ENCODE measurements around the gene SCNN1A.

The SCNN1A gene

DNA sequence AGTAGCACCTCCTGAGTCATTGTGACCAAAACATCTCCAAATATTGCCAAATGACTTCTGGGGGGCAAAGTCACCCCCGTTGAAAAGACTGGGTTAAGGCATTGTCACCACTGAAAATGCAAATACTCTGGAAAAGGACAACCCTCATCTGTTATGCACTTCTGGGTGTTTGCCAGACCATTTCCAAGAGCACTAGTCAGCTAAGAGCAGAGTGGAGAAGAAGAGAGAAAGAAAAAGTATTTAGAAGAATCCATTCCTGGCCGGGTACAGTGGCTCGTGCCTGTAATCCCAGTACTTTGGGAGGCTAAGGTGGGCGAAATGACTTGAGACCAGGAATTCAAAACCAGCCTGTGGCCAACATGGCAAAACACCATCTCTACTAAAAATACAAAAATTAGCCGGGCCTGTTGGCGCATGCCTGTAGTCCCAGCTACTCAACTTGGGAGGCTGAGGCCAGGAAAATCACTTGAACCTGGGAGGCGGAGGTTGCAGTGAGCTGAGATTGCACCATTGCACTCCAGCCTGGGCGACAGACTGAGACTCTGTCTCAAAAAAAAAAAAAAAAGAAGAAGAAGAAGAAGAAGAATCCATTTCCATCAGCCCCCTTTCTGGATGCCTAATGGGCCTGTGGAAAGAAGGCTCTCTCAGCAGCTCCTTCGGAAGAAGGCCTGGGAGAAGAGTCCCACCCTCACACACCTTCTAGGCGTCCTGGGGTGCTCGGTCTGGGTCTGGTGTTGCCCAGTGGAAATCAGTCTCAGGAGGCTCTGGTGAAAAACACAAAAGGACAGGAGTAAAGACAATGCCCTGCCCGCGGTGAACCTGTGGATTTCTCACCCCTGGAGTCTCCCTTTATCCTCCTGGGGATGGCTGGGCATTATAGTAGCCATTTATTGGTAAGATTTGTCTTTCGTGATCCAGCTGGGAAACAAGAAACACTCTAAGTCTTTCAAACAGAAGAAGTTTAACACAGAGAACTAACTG is 5.1 kb upstream of the SCNN1A start:
- Histone ChIP-seq H4K12ac (ENCODE audit: low read depth, low read length) (no peak overlapping the region), H2BK5ac (ENCODE audit: low read depth, low read length, poor library complexity) (no peak overlapping the region), H3K79me1 (ENCODE audit: low read length) (peaks cover 24% of the 10 kb centered on the region), H2AFZ (ENCODE audit: insufficient read depth, low read length, poor library complexity) (no peak overlapping the region), H3K27me3 (ENCODE audit: insufficient read depth, low read length) (no peaks in the 10 kb centered on the region), H3K4ac (ENCODE audit: low read depth, low read length) (no peak overlapping the region), H3K4me3 (ENCODE audit: low read depth, low read length) (no peak overlapping the region), H3K23ac (ENCODE audit: low read length) (no peak overlapping the region), H3K14ac (ENCODE audit: low read length) (no peak overlapping the region), H4K8ac (ENCODE audit: low read depth, low read length) (no peak overlapping the region), H4K91ac (ENCODE audit: low read depth, low read length) (no peak overlapping the region), H3K9ac (ENCODE audit: low read length) (no peak overlapping the region), H3K18ac (ENCODE audit: low read length) (no peak overlapping the region), H2AK5ac (ENCODE audit: low read length) (no peak overlapping the region), H2BK120ac (ENCODE audit: insufficient read depth, low read length, poor library complexity) (no peak overlapping the region), H3K9me3 (ENCODE audit: insufficient read depth, low read depth, low read length) (no peaks in the 10 kb centered on the region), H2BK12ac (ENCODE audit: low read length) (no peak overlapping the region), H3K79me2 (ENCODE audit: control insufficient read depth, insufficient read depth, low read length, poor library complexity) (peaks cover 11% of the 10 kb centered on the region), H3K4me1 (ENCODE audit: control insufficient read depth in 1 of 2, insufficient read depth in 2 of 2, low read length in 2 of 2) (peaks cover 29 to 37% of the 10 kb centered on the region in 2 experiments), H3K36me3 (ENCODE audit: control insufficient read depth in 1 of 2, insufficient read depth in 2 of 2, low read length in 2 of 2) (no peaks in the 10 kb centered on the region), H3K27ac (ENCODE audit: low read depth, low read length) (no peak overlapping the region), H3K4me2 (ENCODE audit: low read length) (no peak overlapping the region)
- DNase-seq = no peak
- WGBS (ENCODE audit: extremely low coverage, insufficient coverage, insufficient read length) = no CpG with 5 or more reads among the region's 14 CpGs

DNA sequence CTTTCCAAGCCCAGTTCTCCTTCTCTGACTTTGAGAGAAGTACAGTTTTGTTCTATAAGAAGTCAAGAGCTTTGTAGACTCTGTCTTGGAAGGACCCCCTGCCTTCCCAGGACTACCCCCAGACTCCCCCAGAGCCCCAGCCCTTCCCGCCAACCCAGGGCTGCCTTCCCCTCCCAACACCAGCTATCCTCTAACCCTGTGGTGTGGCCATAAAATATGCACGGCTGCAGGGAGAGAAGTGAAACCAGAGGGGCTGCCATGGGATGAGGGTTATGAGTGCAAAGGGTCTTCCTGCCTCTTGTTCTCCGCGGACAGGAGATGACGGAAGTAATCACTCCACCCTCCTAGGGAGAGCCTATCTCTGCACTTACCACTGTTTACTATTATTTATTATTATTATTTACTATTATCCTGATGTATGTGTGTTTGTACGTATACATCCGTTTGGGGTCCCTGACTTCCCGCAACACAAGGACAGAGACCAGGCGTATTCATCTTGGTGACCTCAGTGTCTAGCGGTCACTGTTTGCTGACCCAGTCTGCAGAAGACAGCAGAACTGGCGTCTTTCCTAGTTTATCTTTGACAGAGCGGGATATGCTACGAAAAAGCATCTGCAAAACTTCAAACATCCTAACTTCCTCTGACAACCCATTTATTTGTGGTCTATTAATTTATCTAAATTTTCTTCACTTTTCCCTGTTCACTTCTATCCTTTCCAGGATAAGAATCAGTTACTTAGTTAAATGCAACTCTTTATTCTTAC is 3.5 kb upstream of the SCNN1A start:
- Histone ChIP-seq H4K91ac (ENCODE audit: low read depth, low read length) (no peak overlapping the region), H3K27me3 (ENCODE audit: insufficient read depth, low read length) (no peaks in the 10 kb centered on the region), H3K27ac (ENCODE audit: low read depth, low read length) (no peak overlapping the region), H3K4ac (ENCODE audit: low read depth, low read length) (no peak overlapping the region), H3K4me1 (ENCODE audit: control insufficient read depth in 1 of 2, insufficient read depth in 2 of 2, low read length in 2 of 2) (peaks cover 32 to 41% of the 10 kb centered on the region in 2 experiments), H4K8ac (ENCODE audit: low read depth, low read length) (no peak overlapping the region), H3K23ac (ENCODE audit: low read length) (no peak overlapping the region), H3K14ac (ENCODE audit: low read length) (no peak overlapping the region), H3K4me2 (ENCODE audit: low read length) (no peak overlapping the region), H3K36me3 (ENCODE audit: control insufficient read depth in 1 of 2, insufficient read depth in 2 of 2, low read length in 2 of 2) (no peaks in the 10 kb centered on the region), H2BK120ac (ENCODE audit: insufficient read depth, low read length, poor library complexity) (no peak overlapping the region), H3K9ac (ENCODE audit: low read length) (no peak overlapping the region), H3K79me1 (ENCODE audit: low read length) (peaks cover 24% of the 10 kb centered on the region), H3K4me3 (ENCODE audit: low read depth, low read length) (no peak overlapping the region), H4K12ac (ENCODE audit: low read depth, low read length) (no peak overlapping the region), H3K18ac (ENCODE audit: low read length) (no peak overlapping the region), H2BK12ac (ENCODE audit: low read length) (no peak overlapping the region), H3K79me2 (ENCODE audit: control insufficient read depth, insufficient read depth, low read length, poor library complexity) (peaks cover 3% of the 10 kb centered on the region), H3K9me3 (ENCODE audit: insufficient read depth, low read depth, low read length) (no peaks in the 10 kb centered on the region), H2BK5ac (ENCODE audit: low read depth, low read length, poor library complexity) (no peak overlapping the region), H2AK5ac (ENCODE audit: low read length) (no peak overlapping the region), H2AFZ (ENCODE audit: insufficient read depth, low read length, poor library complexity) (no peak overlapping the region)
- DNase-seq = no peak
- no CpG with 5 or more reads among the region's 13 CpGs for WGBS (ENCODE audit: extremely low coverage, insufficient coverage, insufficient read length)

DNA sequence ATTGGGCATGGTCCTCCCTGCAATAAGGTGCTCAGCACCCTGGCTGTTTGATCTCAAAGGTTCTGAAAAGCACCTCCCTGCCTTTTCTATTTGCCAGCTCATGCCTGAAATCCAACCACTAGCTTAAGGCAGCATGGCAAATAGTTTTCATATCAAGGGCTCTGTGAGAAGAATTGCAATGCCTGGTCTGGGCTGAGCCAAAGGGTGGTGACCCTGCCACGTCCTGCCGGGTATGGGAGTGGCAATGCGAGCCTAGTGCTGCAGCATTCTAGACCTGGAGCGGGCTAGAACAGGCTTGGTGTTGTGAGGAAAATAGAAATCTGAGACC is 2.3 kb upstream of the SCNN1A start:
- no peak for DNase-seq
- H3K27ac ChIP-seq (ENCODE audit: low read depth, low read length) = no peak overlapping the region
- H3K14ac ChIP-seq (ENCODE audit: low read length) = peak overlapping the region; percentile 20
- H4K8ac ChIP-seq (ENCODE audit: low read depth, low read length) = no peak overlapping the region
- H3K4me2 ChIP-seq (ENCODE audit: low read length) = no peak overlapping the region
- H4K91ac ChIP-seq (ENCODE audit: low read depth, low read length) = no peak overlapping the region
- H3K36me3 ChIP-seq (ENCODE audit: control insufficient read depth in 1 of 2, insufficient read depth in 2 of 2, low read length in 2 of 2) = no peaks in the 10 kb centered on the region
- no peak overlapping the region for H2BK5ac ChIP-seq (ENCODE audit: low read depth, low read length, poor library complexity)
- no peaks in the 10 kb centered on the region for H3K79me2 ChIP-seq (ENCODE audit: control insufficient read depth, insufficient read depth, low read length, poor library complexity)
- H2AK5ac ChIP-seq (ENCODE audit: low read length) = no peak overlapping the region
- H3K27me3 ChIP-seq (ENCODE audit: insufficient read depth, low read length) = no peaks in the 10 kb centered on the region
- no peak overlapping the region for H3K9ac ChIP-seq (ENCODE audit: low read length)
- H2BK12ac ChIP-seq (ENCODE audit: low read length) = no peak overlapping the region
- no peak overlapping the region for H3K4ac ChIP-seq (ENCODE audit: low read depth, low read length)
- WGBS (ENCODE audit: extremely low coverage, insufficient coverage, insufficient read length) = no CpG with 5 or more reads among the region's 4 CpGs
- peaks cover 20% of the 10 kb centered on the region for H3K79me1 ChIP-seq (ENCODE audit: low read length)
- H2AFZ ChIP-seq (ENCODE audit: insufficient read depth, low read length, poor library complexity) = no peak overlapping the region
- H3K18ac ChIP-seq (ENCODE audit: low read length) = no peak overlapping the region
- no peak overlapping the region for H3K4me3 ChIP-seq (ENCODE audit: low read depth, low read length)
- peaks cover 1% of the 10 kb centered on the region for H3K9me3 ChIP-seq (ENCODE audit: insufficient read depth, low read depth, low read length)
- no peak overlapping the region for H4K12ac ChIP-seq (ENCODE audit: low read depth, low read length)
- peaks cover 30 to 45% of the 10 kb centered on the region in 2 experiments for H3K4me1 ChIP-seq (ENCODE audit: control insufficient read depth in 1 of 2, insufficient read depth in 2 of 2, low read length in 2 of 2)
- H2BK120ac ChIP-seq (ENCODE audit: insufficient read depth, low read length, poor library complexity) = no peak overlapping the region
- H3K23ac ChIP-seq (ENCODE audit: low read length) = no peak overlapping the region

DNA sequence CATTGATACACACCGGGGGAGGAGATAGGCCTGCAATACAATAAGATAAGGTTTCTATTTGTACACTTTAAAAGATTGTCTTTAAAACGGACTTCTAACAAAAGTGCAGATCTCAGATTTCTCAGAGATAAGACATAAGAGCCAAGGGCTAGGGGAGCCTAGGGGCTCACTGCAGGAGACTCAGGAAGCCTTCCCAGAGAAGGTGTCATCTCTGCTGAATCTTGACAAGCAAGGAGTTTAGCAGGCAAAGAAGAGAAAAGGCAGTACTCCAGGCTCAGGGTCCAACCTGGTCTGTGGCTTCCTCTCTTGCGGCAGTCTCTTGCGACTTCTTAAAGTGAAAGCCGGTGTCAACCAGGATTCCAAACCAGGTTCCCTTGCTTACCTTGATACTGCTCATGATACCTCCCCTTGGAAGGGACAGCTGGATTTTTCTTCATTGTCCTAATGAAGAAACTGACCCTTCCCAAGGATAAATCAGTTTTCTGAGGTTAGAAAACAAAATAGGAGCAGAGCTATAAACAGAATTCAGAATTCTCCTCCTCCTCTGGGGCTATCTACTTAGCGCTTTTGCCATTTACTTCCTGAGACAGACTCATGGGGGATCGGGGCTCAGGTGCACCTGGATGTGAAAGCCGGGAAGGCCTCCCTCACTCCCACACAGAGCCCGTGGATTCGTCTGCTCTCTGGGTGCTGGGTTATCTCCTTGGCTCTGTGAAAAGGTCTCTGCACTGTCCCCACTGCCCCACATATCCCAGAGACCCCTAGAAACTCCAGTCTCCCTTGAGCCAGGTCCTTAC is 1.7 kb upstream of the SCNN1A start:
- DNase-seq = peak in 1 of 2 donors; percentile 57
- Histone ChIP-seq H3K9ac (ENCODE audit: low read length) (no peak overlapping the region), H3K23ac (ENCODE audit: low read length) (no peak overlapping the region)

More for the DNA sequence above, 1.7 kb upstream of the SCNN1A start:
- Histone ChIP-seq H4K12ac (ENCODE audit: low read depth, low read length) (no peak overlapping the region), H3K79me2 (ENCODE audit: control insufficient read depth, insufficient read depth, low read length, poor library complexity) (no peaks in the 10 kb centered on the region), H3K4me3 (ENCODE audit: low read depth, low read length) (no peak overlapping the region), H3K27me3 (ENCODE audit: insufficient read depth, low read length) (no peaks in the 10 kb centered on the region), H3K79me1 (ENCODE audit: low read length) (peaks cover 23% of the 10 kb centered on the region), H2AFZ (ENCODE audit: insufficient read depth, low read length, poor library complexity) (peak overlapping the region; percentile 7), H2BK5ac (ENCODE audit: low read depth, low read length, poor library complexity) (no peak overlapping the region), H3K4ac (ENCODE audit: low read depth, low read length) (no peak overlapping the region), H3K9me3 (ENCODE audit: insufficient read depth, low read depth, low read length) (peaks cover 1% of the 10 kb centered on the region), H4K8ac (ENCODE audit: low read depth, low read length) (no peak overlapping the region), H3K27ac (ENCODE audit: low read depth, low read length) (peak overlapping the region; percentile 52), H2BK120ac (ENCODE audit: insufficient read depth, low read length, poor library complexity) (no peak overlapping the region), H3K36me3 (ENCODE audit: control insufficient read depth in 1 of 2, insufficient read depth in 2 of 2, low read length in 2 of 2) (no peaks in the 10 kb centered on the region), H3K4me1 (ENCODE audit: control insufficient read depth in 1 of 2, insufficient read depth in 2 of 2, low read length in 2 of 2) (peaks cover 33 to 50% of the 10 kb centered on the region in 2 experiments), H2BK12ac (ENCODE audit: low read length) (no peak overlapping the region), H3K14ac (ENCODE audit: low read length) (peak overlapping the region; percentile 20), H4K91ac (ENCODE audit: low read depth, low read length) (peak overlapping the region; percentile 74), H2AK5ac (ENCODE audit: low read length) (no peak overlapping the region), H3K4me2 (ENCODE audit: low read length) (peak overlapping the region; percentile 36), H3K18ac (ENCODE audit: low read length) (no peak overlapping the region)
- WGBS (ENCODE audit: extremely low coverage, insufficient coverage, insufficient read length) = no CpG with 5 or more reads among the region's 10 CpGs

Data from trophoblast cell (in vitro differentiated cells and primary cell).